Activated CD8-positive, alpha-beta memory T cell treated with anti-CD3 and anti-CD28 coated beads, Interleukin-2, amount 50 U/mL, for 24 hours (primary cell): Measurements from ENCODE around the gene STUB1.

Experiments
- DNase-seq: peaks from one replicate; pipeline ENCODE4 v3.0.0-alpha.2; 2020; ENCODE audit errors: extremely low read depth

STUB1 gene

GRCh38 chr16:725463-726187, 45.4 kb downstream of the STUB1 start:
- no peak for DNase-seq

GRCh38 chr16:726188-726437, 45.9 kb downstream of the STUB1 start:
- DNase-seq: no peak

GRCh38 chr16:726438-727290, 46.5 kb downstream of the STUB1 start, which contains the start of the genes CCDC78 and HAGHL:
CCDC78 (minus strand) TSS chr16:726443; CDS start chr16:726367, 76 bp downstream.
HAGHL (plus strand) TSS chr16:727106; CDS start chr16:727510, 404 bp downstream.
- no peak for DNase-seq

GRCh38 chr16:727291-727977, 47.2 kb downstream of the STUB1 start:
- no peak for DNase-seq

GRCh38 chr16:728131-728889, 48.1 kb downstream of the STUB1 start:
- DNase-seq: no peak

- no peak for DNase-seq
Measured at GRCh38 chr16:728890-729744, 48.9 kb downstream of the STUB1 start.

- no peak for DNase-seq
Measured at GRCh38 chr16:729768-730665, 49.8 kb downstream of the STUB1 start.

- DNase-seq: no peak
Measured at GRCh38 chr16:730666-731509, 50.7 kb downstream of the STUB1 start.

GRCh38 chr16:732332-732731, 52.1 kb downstream of the STUB1 start:
- no peak for DNase-seq
